Measurements from ENCODE around the gene DEPDC7.
A peak's percentile ranks its signal among the peaks of the same experiment; 100 is the strongest.

Gene DEPDC7

GRCh38 chr11:32990481-32990880 is 25.2 kb upstream of the DEPDC7 start:
- H3K14ac ChIP-seq (ENCODE audit: low read length in 2 of 2): no peak overlapping the region
- WGBS: 33% methylated on average over 1 of the region's 1 CpG
- no peaks in the 10 kb centered on the region for H3K27me3 ChIP-seq (ENCODE audit: control insufficient read depth in 1 of 2, insufficient read depth in 1 of 2, low read length in 2 of 2)
- H3K4ac ChIP-seq (ENCODE audit: low read depth in 1 of 2, low read length in 2 of 2): no peak overlapping the region
- no peak overlapping the region for H3K4me2 ChIP-seq (ENCODE audit: low read length, poor library complexity, severe bottlenecking)
- no peak overlapping the region for H2BK12ac ChIP-seq (ENCODE audit: low read length in 2 of 2)
- H3K79me1 ChIP-seq (replicated peaks; ENCODE audit: low read length, poor library complexity, severe bottlenecking): no peaks in the 10 kb centered on the region
- no peaks in the 10 kb centered on the region for H3K4me1 ChIP-seq (ENCODE audit: control insufficient read depth, insufficient read depth, low read depth, low read length)
- no peak overlapping the region for H2BK5ac ChIP-seq (ENCODE audit: low read depth, low read length, poor library complexity, severe bottlenecking)
- H2BK120ac ChIP-seq (ENCODE audit: low read depth, low read length): no peak overlapping the region
- no peak overlapping the region for H2AK5ac ChIP-seq (ENCODE audit: low read length, severe bottlenecking)
- H3K4me3 ChIP-seq (ENCODE audit: insufficient read depth in 1 of 2, low read depth in 1 of 2, low read length in 2 of 2): no peak overlapping the region
- no peak overlapping the region for H3K23ac ChIP-seq (ENCODE audit: low read length in 2 of 2)
- no peak overlapping the region for H3K9ac ChIP-seq (ENCODE audit: low read length)
- no peak for DNase-seq
- H2BK15ac ChIP-seq (ENCODE audit: low read depth, poor library complexity, severe bottlenecking): no peak overlapping the region
- no peak overlapping the region for H2AFZ ChIP-seq (ENCODE audit: low read depth, low read length)
- no peak overlapping the region for H3K18ac ChIP-seq (ENCODE audit: low read depth in 1 of 2, low read length in 2 of 2)
- no peak overlapping the region for H3K27ac ChIP-seq (ENCODE audit: low read length, poor library complexity, severe bottlenecking)
- H3K9me3 ChIP-seq (ENCODE audit: control insufficient read depth, low read length): peaks cover 8% of the 10 kb centered on the region
- H3K36me3 ChIP-seq (ENCODE audit: control insufficient read depth in 1 of 2, insufficient read depth in 2 of 2, low read depth in 1 of 2, low read length in 2 of 2): no peaks in the 10 kb centered on the region
- no peak overlapping the region for H4K91ac ChIP-seq (ENCODE audit: low read length)
- no peak overlapping the region for H4K8ac ChIP-seq (ENCODE audit: low read length)

DNA sequence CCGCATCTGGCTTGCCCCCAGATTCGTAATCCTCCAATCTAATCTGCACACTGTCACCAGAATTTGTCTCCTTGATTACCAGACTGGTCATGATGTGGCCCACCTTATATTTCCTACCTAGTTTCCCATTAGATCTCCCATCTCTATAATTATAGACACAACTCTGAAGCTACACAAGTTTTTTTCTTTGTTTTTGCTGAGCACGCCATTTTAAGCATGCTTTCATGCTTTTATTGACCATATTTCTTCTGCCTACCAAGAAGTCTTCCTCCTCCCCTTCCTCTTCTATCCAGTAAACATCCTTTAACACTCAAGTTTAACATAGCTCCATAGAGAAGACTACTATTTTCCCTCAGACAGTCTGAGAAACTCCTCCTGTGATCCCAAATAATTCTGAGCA is 24.3 kb upstream of the DEPDC7 start:
- Histone ChIP-seq H3K27me3 (ENCODE audit: control insufficient read depth in 1 of 2, insufficient read depth in 1 of 2, low read length in 2 of 2) (no peaks in the 10 kb centered on the region), H3K4ac (ENCODE audit: low read depth in 1 of 2, low read length in 2 of 2) (no peak overlapping the region), H3K23ac (ENCODE audit: low read length in 2 of 2) (no peak overlapping the region), H2BK120ac (ENCODE audit: low read depth, low read length) (no peak overlapping the region), H3K36me3 (ENCODE audit: control insufficient read depth in 1 of 2, insufficient read depth in 2 of 2, low read depth in 1 of 2, low read length in 2 of 2) (no peaks in the 10 kb centered on the region), H3K9me3 (ENCODE audit: control insufficient read depth, low read length) (peaks cover 8% of the 10 kb centered on the region), H2BK5ac (ENCODE audit: low read depth, low read length, poor library complexity, severe bottlenecking) (no peak overlapping the region), H2BK12ac (ENCODE audit: low read length in 2 of 2) (no peak overlapping the region), H3K4me2 (ENCODE audit: low read length, poor library complexity, severe bottlenecking) (no peak overlapping the region), H3K4me1 (ENCODE audit: control insufficient read depth, insufficient read depth, low read depth, low read length) (no peaks in the 10 kb centered on the region), H4K8ac (ENCODE audit: low read length) (no peak overlapping the region), H3K14ac (ENCODE audit: low read length in 2 of 2) (no peak overlapping the region), H3K4me3 (ENCODE audit: insufficient read depth in 1 of 2, low read depth in 1 of 2, low read length in 2 of 2) (no peak overlapping the region), H2AFZ (ENCODE audit: low read depth, low read length) (no peak overlapping the region), H2BK15ac (ENCODE audit: low read depth, poor library complexity, severe bottlenecking) (no peak overlapping the region), H3K27ac (ENCODE audit: low read length, poor library complexity, severe bottlenecking) (no peak overlapping the region), H3K18ac (ENCODE audit: low read depth in 1 of 2, low read length in 2 of 2) (no peak overlapping the region), H2AK5ac (ENCODE audit: low read length, severe bottlenecking) (no peak overlapping the region), H3K79me1 (replicated peaks; ENCODE audit: low read length, poor library complexity, severe bottlenecking) (no peaks in the 10 kb centered on the region), H4K91ac (ENCODE audit: low read length) (no peak overlapping the region), H3K9ac (ENCODE audit: low read length) (no peak overlapping the region)
- DNase-seq: no peak
- 82% methylated on average over 3 of the region's 3 CpGs for WGBS

DNA sequence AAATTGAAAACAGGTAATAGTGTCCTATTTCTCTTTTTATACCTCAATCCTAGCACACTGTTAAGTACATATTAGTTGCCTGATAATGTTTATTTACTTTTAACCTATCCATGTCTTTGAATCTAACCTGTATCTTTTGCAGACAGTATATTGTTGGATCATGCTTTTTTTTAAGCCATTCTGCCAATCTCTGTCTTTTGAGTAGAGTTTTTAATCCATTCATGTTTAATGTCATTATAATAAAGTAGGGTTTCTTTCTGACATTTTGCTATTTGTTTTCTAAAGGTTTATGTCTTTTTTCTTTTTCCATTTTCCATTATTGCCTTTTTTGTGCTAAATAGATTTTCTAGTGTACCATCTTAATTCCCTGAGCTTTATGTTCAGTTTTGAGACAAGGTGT is 23.8 kb upstream of the DEPDC7 start:
- peaks cover 8% of the 10 kb centered on the region for H3K9me3 ChIP-seq (ENCODE audit: control insufficient read depth, low read length)
- no peaks in the 10 kb centered on the region for H3K79me1 ChIP-seq (replicated peaks; ENCODE audit: low read length, poor library complexity, severe bottlenecking)

GRCh38 chr11:33000181-33000580 is 15.5 kb upstream of the DEPDC7 start:
- Histone ChIP-seq H4K91ac (ENCODE audit: low read length) (no peak overlapping the region), H3K79me1 (replicated peaks; ENCODE audit: low read length, poor library complexity, severe bottlenecking) (no peaks in the 10 kb centered on the region), H2AK5ac (ENCODE audit: low read length, severe bottlenecking) (no peak overlapping the region), H3K9me3 (ENCODE audit: control insufficient read depth, low read length) (no peaks in the 10 kb centered on the region), H3K9ac (ENCODE audit: low read length) (no peak overlapping the region), H3K18ac (ENCODE audit: low read depth in 1 of 2, low read length in 2 of 2) (no peak overlapping the region), H2AFZ (ENCODE audit: low read depth, low read length) (no peak overlapping the region), H3K4me1 (ENCODE audit: control insufficient read depth, insufficient read depth, low read depth, low read length) (peaks cover 12% of the 10 kb centered on the region), H3K4me2 (ENCODE audit: low read length, poor library complexity, severe bottlenecking) (no peak overlapping the region), H2BK120ac (ENCODE audit: low read depth, low read length) (no peak overlapping the region), H2BK12ac (ENCODE audit: low read length in 2 of 2) (no peak overlapping the region), H3K27ac (ENCODE audit: low read length, poor library complexity, severe bottlenecking) (peak overlapping the region; percentile 22), H3K4ac (ENCODE audit: low read depth in 1 of 2, low read length in 2 of 2) (no peak overlapping the region), H4K8ac (ENCODE audit: low read length) (no peak overlapping the region), H3K14ac (ENCODE audit: low read length in 2 of 2) (no peak overlapping the region), H3K23ac (ENCODE audit: low read length in 2 of 2) (no peak overlapping the region), H3K4me3 (ENCODE audit: insufficient read depth in 1 of 2, low read depth in 1 of 2, low read length in 2 of 2) (peak overlapping the region in 1 of 2 experiments; percentile 32), H3K36me3 (ENCODE audit: control insufficient read depth in 1 of 2, insufficient read depth in 2 of 2, low read depth in 1 of 2, low read length in 2 of 2) (no peaks in the 10 kb centered on the region), H2BK5ac (ENCODE audit: low read depth, low read length, poor library complexity, severe bottlenecking) (no peak overlapping the region), H3K27me3 (ENCODE audit: control insufficient read depth in 1 of 2, insufficient read depth in 1 of 2, low read length in 2 of 2) (no peaks in the 10 kb centered on the region), H2BK15ac (ENCODE audit: low read depth, poor library complexity, severe bottlenecking) (no peak overlapping the region)
- peak; percentile 78 for DNase-seq

More for the DNA sequence above, 23.8 kb upstream of the DEPDC7 start:
- Histone ChIP-seq H3K27ac (ENCODE audit: low read length, poor library complexity, severe bottlenecking) (no peak overlapping the region), H3K9ac (ENCODE audit: low read length) (no peak overlapping the region), H3K36me3 (ENCODE audit: control insufficient read depth in 1 of 2, insufficient read depth in 2 of 2, low read depth in 1 of 2, low read length in 2 of 2) (no peaks in the 10 kb centered on the region), H3K4me3 (ENCODE audit: insufficient read depth in 1 of 2, low read depth in 1 of 2, low read length in 2 of 2) (no peak overlapping the region), H2BK15ac (ENCODE audit: low read depth, poor library complexity, severe bottlenecking) (no peak overlapping the region), H2BK120ac (ENCODE audit: low read depth, low read length) (no peak overlapping the region), H3K14ac (ENCODE audit: low read length in 2 of 2) (no peak overlapping the region), H3K27me3 (ENCODE audit: control insufficient read depth in 1 of 2, insufficient read depth in 1 of 2, low read length in 2 of 2) (no peaks in the 10 kb centered on the region), H3K23ac (ENCODE audit: low read length in 2 of 2) (no peak overlapping the region), H3K4me2 (ENCODE audit: low read length, poor library complexity, severe bottlenecking) (no peak overlapping the region), H2BK12ac (ENCODE audit: low read length in 2 of 2) (no peak overlapping the region), H3K4me1 (ENCODE audit: control insufficient read depth, insufficient read depth, low read depth, low read length) (no peaks in the 10 kb centered on the region), H2AFZ (ENCODE audit: low read depth, low read length) (no peak overlapping the region), H3K4ac (ENCODE audit: low read depth in 1 of 2, low read length in 2 of 2) (no peak overlapping the region), H2AK5ac (ENCODE audit: low read length, severe bottlenecking) (no peak overlapping the region), H4K8ac (ENCODE audit: low read length) (no peak overlapping the region), H2BK5ac (ENCODE audit: low read depth, low read length, poor library complexity, severe bottlenecking) (no peak overlapping the region), H4K91ac (ENCODE audit: low read length) (no peak overlapping the region), H3K18ac (ENCODE audit: low read depth in 1 of 2, low read length in 2 of 2) (no peak overlapping the region)
- DNase-seq: no peak

Data from mesenchymal stem cell (in vitro differentiated cells and primary cell).